ENCODE results near the gene UBE2G2.

DNA sequence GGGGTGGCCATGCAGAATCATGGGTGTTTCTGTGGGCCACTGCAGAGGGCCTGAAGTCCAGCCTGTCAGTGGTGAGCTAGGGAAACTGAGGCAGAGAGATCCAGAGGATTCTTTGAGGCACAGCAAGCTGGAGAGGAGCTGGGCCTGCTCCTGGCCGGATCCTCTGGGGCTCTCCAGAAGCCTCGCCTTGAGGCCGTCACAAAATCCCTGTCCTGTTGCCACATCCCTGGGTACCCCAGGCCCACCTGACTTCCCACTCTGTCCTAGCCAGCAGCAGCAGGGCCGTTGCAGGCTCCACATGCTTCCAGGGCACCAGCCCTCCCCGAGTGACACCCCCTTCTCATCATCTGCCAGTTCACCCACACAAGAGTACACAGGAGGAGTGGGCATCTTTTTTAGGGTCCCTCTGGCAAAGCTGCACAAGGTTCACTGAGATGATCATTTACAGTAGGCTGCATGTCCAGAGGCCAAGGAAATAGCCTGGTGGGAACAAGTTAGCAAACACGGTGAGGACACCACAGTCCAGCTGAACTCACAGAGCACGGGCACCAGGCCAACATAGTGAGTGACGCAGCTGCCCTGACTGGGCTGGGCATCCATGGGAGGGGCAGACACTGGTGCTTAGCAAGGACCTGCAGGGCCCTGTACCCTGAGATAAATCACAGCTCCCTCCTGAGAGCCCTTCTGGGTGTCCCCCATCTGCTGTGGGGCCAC lies 65.2 kb downstream of the UBE2G2 start:
- TF ChIP-seq CTCF (IDR thresholded peaks at IDR 0.05) (no peak), POLR2A (IDR thresholded peaks at IDR 0.05) (no peak)

Data from stomach (tissue), 4 donors.